Testis (tissue), 3 donors: ENCODE measurements around the gene TAS2R4. TPM values are rescaled to one million over a fixed set of nuclear protein-coding genes. Genes with fewer than 3 reads are reported as not detected.
"Not testable (repeated sequence)": the region's sequence is repeated elsewhere in the genome, so short reads cannot be mapped to it uniquely, and the experiment has no call there.

Experiments used
- DNase-seq: peaks from one replicate; pipeline ENCODE4 v3.0.0-alpha.2; 2019
- H3K27ac ChIP-seq, 2 donors: fragments of 200-600 bp; sonication (generic); one replicate each; pipeline ENCODE4 v1.5.1; 2019
- H3K27me3 ChIP-seq: fragments of 200-600 bp; sonication (generic); one replicate; pipeline ENCODE4 v1.5.1; 2019
- H3K36me3 ChIP-seq: fragments of 200-600 bp; sonication (generic); one replicate; pipeline ENCODE4 v1.5.1; 2017; ENCODE audit warnings: low read depth; ENCODE audit errors: missing control alignments
- H3K4me1 ChIP-seq: fragments of 200-600 bp; sonication (generic); one replicate; pipeline ENCODE4 v1.5.1; 2019
- H3K4me3 ChIP-seq, 2 donors: fragments of 200-600 bp; sonication (generic); one replicate each; pipeline ENCODE4 v1.5.1; 2017 to 2019
- H3K9me3 ChIP-seq: fragments of 200-600 bp; sonication (generic); one replicate; pipeline ENCODE4 v1.5.1; 2017
- CTCF ChIP-seq, 3 experiments: fragments of 450-650 bp in 2 of 3; fragments of 200-600 bp in 1 of 3; sonication (generic) in 1 of 3; IDR thresholded peaks; one replicate each; pipeline ENCODE4 v1.5.1; 2016 to 2019; ENCODE audit warnings: antibody characterized with exemption in 3 of 3, mild to moderate bottlenecking in 2 of 3, moderate library complexity in 1 of 3
- POLR2A ChIP-seq: fragments of 450-650 bp; IDR thresholded peaks from one replicate; pipeline ENCODE4 v1.6.1; 2017; ENCODE audit warnings: antibody characterized with exemption, mild to moderate bottlenecking, moderate library complexity
- WGBS, 2 donors: methylation state at CpG; one replicate each; pipeline ENCODE4 v1.1.5; 2018; 5-methylcytosine and 5-hydroxymethylcytosine counted together
- intact Hi-C: fragments of 100-400 bp; cut with DNase I; formaldehyde crosslinking; loops from one replicate; pipeline ENCODE4 v1.15.1; 2023; ENCODE audit warnings: low total_unique reads
- polyA plus RNA-seq: library from polyadenylated mRNA; stranded (reverse); fragments of 350-450 nt; fragmentation: Illumina TruSeq; extraction: RNeasy Lipid Tissue Mini Kit (QIAGEN cat#74804); gene quantifications from one replicate; pipeline ENCODE4 v1.2.3, GENCODE V29; 2014; ENCODE audit warnings: low read depth, low replicate concordance; ENCODE audit not compliant: insufficient read depth
- small RNA-seq, 2 donors: library from RNA; depleted of rRNA; stranded (forward); fragments of <200 nt; gene quantifications; one replicate each; pipeline ENCODE3, GENCODE V24; 2016
- total RNA-seq, 2 donors: library from RNA; depleted of rRNA; stranded (reverse); fragments of >200 nt; gene quantifications; one replicate each; pipeline ENCODE4 v1.2.3, GENCODE V29; 2016

The TAS2R4 gene
- total and polyA plus RNA-seq, 3 donors from 2014 or later, result 0.71 to 8.2 (median 6.8) TPM

GRCh38 chr7:141792526-141792925 lies 16.1 kb downstream of the TAS2R4 start:
- Histone ChIP-seq H3K36me3 (no peaks in the 10 kb centered on the region), H3K27ac (no peak overlapping the region), H3K4me3 (no peak overlapping the region), H3K9me3 (no peaks in the 10 kb centered on the region), H3K27me3 (no peaks in the 10 kb centered on the region), H3K4me1 (no peaks in the 10 kb centered on the region)
- DNase-seq, result no peak
- WGBS, 2 donors, result 73 to 84% methylated on average over 2 of the region's 2 CpGs
- no peak for TF ChIP-seq POLR2A
- no peak for TF ChIP-seq CTCF (IDR thresholded peaks at IDR 0.05)
- intact Hi-C loops, result no loop called here

GRCh38 chr7:141820067-141820466 lies 43.6 kb downstream of the TAS2R4 start:
- Histone ChIP-seq H3K36me3 (no peaks in the 10 kb centered on the region), H3K9me3 (no peaks in the 10 kb centered on the region), H3K4me1 (no peaks in the 10 kb centered on the region), H3K27ac (no peak overlapping the region), H3K27me3 (no peaks in the 10 kb centered on the region), H3K4me3 (no peak overlapping the region)
- WGBS, 2 donors, result 88 to 96% methylated on average over 1 of the region's 1 CpG
- intact Hi-C loops, result no loop called here
- DNase-seq, result no peak
- TF ChIP-seq POLR2A, result no peak
- TF ChIP-seq CTCF (IDR thresholded peaks at IDR 0.05), result no peak

DNA sequence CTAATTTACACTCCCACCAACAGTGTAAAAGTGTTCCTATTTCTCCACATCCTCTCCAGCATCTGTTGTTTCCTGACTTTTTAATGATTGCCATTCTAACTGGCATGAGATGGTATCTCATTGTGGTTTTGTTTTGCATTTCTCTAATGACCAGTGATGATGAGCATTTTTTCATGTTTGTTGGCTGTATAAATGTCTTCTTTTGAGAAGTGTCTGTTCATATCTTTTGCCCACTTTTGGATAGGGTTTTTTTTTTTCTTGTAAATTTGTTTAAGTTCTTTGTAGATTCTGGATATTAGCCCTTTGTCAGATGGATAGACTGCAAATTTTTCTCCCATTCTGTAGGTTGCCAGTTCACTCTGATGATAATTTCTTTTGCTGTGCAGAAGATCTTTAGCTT lies 46.0 kb downstream of the TAS2R4 start:
- H3K4me3 ChIP-seq, DNase-seq, H3K27me3 ChIP-seq, H3K9me3 ChIP-seq, H3K4me1 ChIP-seq, H3K27ac ChIP-seq, H3K36me3 ChIP-seq, intact Hi-C loops: not testable (repeated sequence)

Small RNA genes lying within 50 kb of the gene (small RNA-seq; reads per million reads assigned to genes)
- gene RNU1-82P, result 0 reads per million in 2 donors

Other genes starting within 250 kb of the TAS2R4 start
- gene AGK, start 225.3 kb upstream of the TAS2R4 start, total RNA-seq, result 10 to 100 TPM; 25.1 to 32.4 TPM
- gene AGK, start 225.3 kb upstream of the TAS2R4 start, polyA plus RNA-seq, result 14.9 TPM
- 1 to 10 TPM; 6.7 to 6.8 TPM for gene DENND11, start 74.5 kb upstream of the TAS2R4 start, total RNA-seq
- gene DENND11, start 74.5 kb upstream of the TAS2R4 start, polyA plus RNA-seq, result 3.8 TPM
- 1 to 10 TPM in 1 of 2 donors, not detected in 1; 1.4 TPM for gene WEE2, start 68.3 kb upstream of the TAS2R4 start, total RNA-seq
- 0.20 TPM for gene WEE2, start 68.3 kb upstream of the TAS2R4 start, polyA plus RNA-seq
- gene SSBP1, start 38.3 kb upstream of the TAS2R4 start, total RNA-seq, result 100 to 1,000 TPM; 131 to 148 TPM
- 204 TPM for gene SSBP1, start 38.3 kb upstream of the TAS2R4 start, polyA plus RNA-seq
- 10 to 100 TPM; 10.4 to 12.3 TPM for gene TAS2R3, start 12.6 kb upstream of the TAS2R4 start, total RNA-seq
- 0.40 TPM for gene TAS2R3, start 12.6 kb upstream of the TAS2R4 start, polyA plus RNA-seq
- gene TAS2R5, start 13.5 kb downstream of the TAS2R4 start, total RNA-seq, result 10 to 100 TPM; 13.3 to 13.4 TPM
- gene TAS2R5, start 13.5 kb downstream of the TAS2R4 start, polyA plus RNA-seq, result 1.6 TPM
- 10 to 100 TPM; 17.1 to 38.6 TPM for gene PRSS37, start 64.8 kb downstream of the TAS2R4 start, total RNA-seq
- 54.7 TPM for gene PRSS37, start 64.8 kb downstream of the TAS2R4 start, polyA plus RNA-seq
- under 1 TPM in 1 of 2 donors, not detected in 1; 0.25 TPM for gene OR9A4, start 139.7 kb downstream of the TAS2R4 start, total RNA-seq
- not detected for gene OR9A4, start 139.7 kb downstream of the TAS2R4 start, polyA plus RNA-seq
- gene CLEC5A, start 170.3 kb downstream of the TAS2R4 start, total RNA-seq, result under 1 TPM; 0.31 to 0.74 TPM
- gene CLEC5A, start 170.3 kb downstream of the TAS2R4 start, polyA plus RNA-seq, result 0.70 TPM
- not detected for gene TAS2R38, start 197.1 kb downstream of the TAS2R4 start, total RNA-seq
- gene TAS2R38, start 197.1 kb downstream of the TAS2R4 start, polyA plus RNA-seq, result not detected
- gene MGAM, start 219.2 kb downstream of the TAS2R4 start, total RNA-seq, result 1 to 10 TPM; 3.5 to 3.8 TPM
- gene MGAM, start 219.2 kb downstream of the TAS2R4 start, polyA plus RNA-seq, result 9.2 TPM